HL-60 (cell line): ENCODE data around the gene ABCF3.

Experiments used
- DNase-seq, 2 experiments: peaks; one replicate each; pipeline ENCODE4 v3.0.0-alpha.2; 2010 to 2020; ENCODE audit warnings: low read depth in 1 of 2, low spot score in 1 of 2
- H3K27ac ChIP-seq: fragments of 250-450 bp; sonication (Bioruptor Pico); replicated peaks from 2 replicates; pipeline ENCODE4 v1.5.1; 2020; ENCODE audit warnings: mild to moderate bottlenecking, moderate library complexity
- H3K27me3 ChIP-seq: fragments of 250-450 bp; sonication (Bioruptor Pico); 2 replicates; pipeline ENCODE4 v1.5.1; 2021; ENCODE audit warnings: mild to moderate bottlenecking, moderate library complexity; ENCODE audit not compliant: insufficient read depth, poor library complexity, severe bottlenecking
- H3K4me3 ChIP-seq: replicated peaks from 2 replicates; pipeline ENCODE4 v1.5.1; 2011; ENCODE audit warnings: mild to moderate bottlenecking, control low read depth, low read length; ENCODE audit not compliant: insufficient read depth
- GABPA ChIP-seq: IDR thresholded peaks from 2 replicates; pipeline ENCODE4 v1.6.1; 2012; ENCODE audit warnings: low read depth
- POLR2AphosphoS5 ChIP-seq: IDR thresholded peaks from 2 replicates; pipeline ENCODE4 v1.6.1; 2012; ENCODE audit warnings: low read depth
- SPI1 ChIP-seq: IDR thresholded peaks from 2 replicates; pipeline ENCODE4 v1.6.1; 2012; ENCODE audit warnings: low read depth, mild to moderate bottlenecking, borderline replicate concordance
- TF ChIP-seq, protein P1 (sequence below): IDR thresholded peaks from 2 replicates; pipeline ENCODE4 v1.6.1; 2012; ENCODE audit warnings: low read depth; ENCODE audit not compliant: insufficient replicate concordance
- TF ChIP-seq, protein P2 (sequence below): IDR thresholded peaks from one replicate; pipeline ENCODE4 v1.5.1; 2011; ENCODE audit warnings: low read length, control low read depth, inconsistent platforms; ENCODE audit not compliant: insufficient read depth

Gene ABCF3

DNA sequence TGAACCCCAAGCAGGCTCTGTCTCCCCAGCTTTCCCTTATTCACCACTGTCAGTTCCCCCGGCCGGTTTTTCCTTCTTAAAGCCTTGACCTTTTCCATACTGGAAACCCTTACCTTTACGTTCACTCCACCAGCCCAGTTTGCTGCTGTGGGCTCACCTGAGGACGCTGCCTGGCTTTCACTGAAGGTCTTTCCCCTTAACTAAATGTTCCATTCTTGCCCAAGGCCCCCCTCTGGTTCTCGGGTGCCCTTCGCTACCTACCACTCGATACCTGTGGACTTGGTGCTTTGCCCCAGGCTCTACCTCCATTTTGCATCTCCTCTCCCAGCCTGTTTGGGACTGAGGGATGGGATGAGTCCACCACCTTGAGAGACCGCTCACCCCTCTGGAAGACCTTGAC is 10.5 kb upstream of the ABCF3 start:
- DNase-seq = no peak
- TF ChIP-seq SPI1 = no peak
- H3K4me3 ChIP-seq = peak overlapping the region; percentile 80
- peak overlapping the region; percentile 92 for H3K27ac ChIP-seq
- no peaks in the 10 kb centered on the region for H3K27me3 ChIP-seq

DNA sequence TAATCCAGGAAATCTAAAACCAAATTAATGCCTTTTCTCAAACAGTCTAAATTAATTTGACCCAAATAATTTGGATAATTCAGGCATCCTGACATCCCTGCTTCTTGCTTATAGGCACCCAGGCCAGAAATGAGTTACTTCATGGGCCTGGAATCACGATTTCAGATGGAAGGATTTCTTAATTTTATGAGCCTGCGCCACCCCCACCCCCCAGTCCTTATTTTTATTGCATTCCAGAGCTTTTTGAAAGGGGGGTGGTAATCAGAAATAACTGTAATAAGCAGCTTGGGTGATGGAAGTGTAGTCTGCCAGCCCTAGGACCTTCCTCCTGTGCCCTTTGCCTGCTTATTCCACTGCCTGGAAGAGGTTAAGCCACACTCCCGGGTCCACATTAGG is 10.0 kb upstream of the ABCF3 start:
- peak overlapping the region; percentile 92 for H3K27ac ChIP-seq
- no peak for DNase-seq

DNA sequence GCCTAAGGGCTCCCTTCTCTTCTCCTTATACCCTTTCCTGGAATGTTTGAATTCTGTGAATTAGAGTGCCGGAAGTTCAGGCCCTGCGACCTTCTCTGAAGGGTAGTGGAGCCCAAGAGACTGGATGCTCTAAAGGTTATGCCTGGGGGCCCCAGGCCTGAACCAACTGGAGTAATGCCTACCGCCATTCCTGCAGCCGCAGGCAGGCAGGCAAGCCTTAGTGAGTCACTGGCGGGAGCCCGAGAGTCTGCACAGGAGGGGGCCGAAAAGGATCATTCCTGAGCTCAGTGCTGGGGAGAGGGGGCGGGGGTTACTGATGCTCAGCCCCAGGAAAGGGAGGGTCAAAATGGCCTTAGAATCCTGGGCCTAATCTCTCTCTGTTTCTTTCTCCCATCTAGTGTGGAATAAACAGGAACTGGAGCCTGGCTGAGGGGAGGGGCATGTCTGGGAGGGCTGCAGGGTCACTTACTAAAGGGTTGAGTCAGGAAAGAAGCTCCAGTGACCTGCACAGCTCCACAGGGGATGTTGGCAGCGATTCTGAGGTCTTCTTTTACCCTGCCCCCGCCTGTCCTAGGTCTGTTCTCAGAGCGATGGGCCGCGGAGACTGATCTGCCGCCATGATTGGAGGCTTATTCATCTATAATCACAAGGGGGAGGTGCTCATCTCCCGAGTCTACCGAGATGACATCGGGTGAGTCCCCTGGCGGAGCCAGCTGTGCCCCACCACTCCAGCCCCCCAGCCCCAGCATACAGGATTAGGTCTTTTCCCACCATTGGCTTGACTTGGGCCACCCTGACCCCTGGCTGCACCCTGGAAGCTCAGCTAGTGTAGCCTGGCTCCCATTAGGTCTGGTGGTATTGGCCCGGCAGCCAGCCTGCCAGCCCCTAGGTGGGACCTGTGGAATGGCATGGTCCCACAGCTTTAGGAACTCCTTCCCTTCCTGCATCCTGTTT is 9.3 kb upstream of the ABCF3 start:
- Histone ChIP-seq H3K27ac (peak overlapping the region; percentile 92), H3K27me3 (no peaks in the 10 kb centered on the region), H3K4me3 (peak overlapping the region; percentile 80)
- TF ChIP-seq POLR2AphosphoS5 (no peak), GABPA (no peak), SPI1 (peak; percentile 81)
- TF ChIP-seq, protein P1, sequence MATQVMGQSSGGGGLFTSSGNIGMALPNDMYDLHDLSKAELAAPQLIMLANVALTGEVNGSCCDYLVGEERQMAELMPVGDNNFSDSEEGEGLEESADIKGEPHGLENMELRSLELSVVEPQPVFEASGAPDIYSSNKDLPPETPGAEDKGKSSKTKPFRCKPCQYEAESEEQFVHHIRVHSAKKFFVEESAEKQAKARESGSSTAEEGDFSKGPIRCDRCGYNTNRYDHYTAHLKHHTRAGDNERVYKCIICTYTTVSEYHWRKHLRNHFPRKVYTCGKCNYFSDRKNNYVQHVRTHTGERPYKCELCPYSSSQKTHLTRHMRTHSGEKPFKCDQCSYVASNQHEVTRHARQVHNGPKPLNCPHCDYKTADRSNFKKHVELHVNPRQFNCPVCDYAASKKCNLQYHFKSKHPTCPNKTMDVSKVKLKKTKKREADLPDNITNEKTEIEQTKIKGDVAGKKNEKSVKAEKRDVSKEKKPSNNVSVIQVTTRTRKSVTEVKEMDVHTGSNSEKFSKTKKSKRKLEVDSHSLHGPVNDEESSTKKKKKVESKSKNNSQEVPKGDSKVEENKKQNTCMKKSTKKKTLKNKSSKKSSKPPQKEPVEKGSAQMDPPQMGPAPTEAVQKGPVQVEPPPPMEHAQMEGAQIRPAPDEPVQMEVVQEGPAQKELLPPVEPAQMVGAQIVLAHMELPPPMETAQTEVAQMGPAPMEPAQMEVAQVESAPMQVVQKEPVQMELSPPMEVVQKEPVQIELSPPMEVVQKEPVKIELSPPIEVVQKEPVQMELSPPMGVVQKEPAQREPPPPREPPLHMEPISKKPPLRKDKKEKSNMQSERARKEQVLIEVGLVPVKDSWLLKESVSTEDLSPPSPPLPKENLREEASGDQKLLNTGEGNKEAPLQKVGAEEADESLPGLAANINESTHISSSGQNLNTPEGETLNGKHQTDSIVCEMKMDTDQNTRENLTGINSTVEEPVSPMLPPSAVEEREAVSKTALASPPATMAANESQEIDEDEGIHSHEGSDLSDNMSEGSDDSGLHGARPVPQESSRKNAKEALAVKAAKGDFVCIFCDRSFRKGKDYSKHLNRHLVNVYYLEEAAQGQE = no peak
- peak in 1 of 2 experiments; percentile 49 for DNase-seq

More for the DNA sequence above, 10.0 kb upstream of the ABCF3 start:
- peak overlapping the region; percentile 80 for H3K4me3 ChIP-seq
- TF ChIP-seq, protein P2, sequence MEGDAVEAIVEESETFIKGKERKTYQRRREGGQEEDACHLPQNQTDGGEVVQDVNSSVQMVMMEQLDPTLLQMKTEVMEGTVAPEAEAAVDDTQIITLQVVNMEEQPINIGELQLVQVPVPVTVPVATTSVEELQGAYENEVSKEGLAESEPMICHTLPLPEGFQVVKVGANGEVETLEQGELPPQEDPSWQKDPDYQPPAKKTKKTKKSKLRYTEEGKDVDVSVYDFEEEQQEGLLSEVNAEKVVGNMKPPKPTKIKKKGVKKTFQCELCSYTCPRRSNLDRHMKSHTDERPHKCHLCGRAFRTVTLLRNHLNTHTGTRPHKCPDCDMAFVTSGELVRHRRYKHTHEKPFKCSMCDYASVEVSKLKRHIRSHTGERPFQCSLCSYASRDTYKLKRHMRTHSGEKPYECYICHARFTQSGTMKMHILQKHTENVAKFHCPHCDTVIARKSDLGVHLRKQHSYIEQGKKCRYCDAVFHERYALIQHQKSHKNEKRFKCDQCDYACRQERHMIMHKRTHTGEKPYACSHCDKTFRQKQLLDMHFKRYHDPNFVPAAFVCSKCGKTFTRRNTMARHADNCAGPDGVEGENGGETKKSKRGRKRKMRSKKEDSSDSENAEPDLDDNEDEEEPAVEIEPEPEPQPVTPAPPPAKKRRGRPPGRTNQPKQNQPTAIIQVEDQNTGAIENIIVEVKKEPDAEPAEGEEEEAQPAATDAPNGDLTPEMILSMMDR = no peak
- TF ChIP-seq SPI1 = no peak
- TF ChIP-seq, protein P1 = no peak
- TF ChIP-seq GABPA = no peak
- no peak for TF ChIP-seq POLR2AphosphoS5
- H3K27me3 ChIP-seq = no peaks in the 10 kb centered on the region

DNA sequence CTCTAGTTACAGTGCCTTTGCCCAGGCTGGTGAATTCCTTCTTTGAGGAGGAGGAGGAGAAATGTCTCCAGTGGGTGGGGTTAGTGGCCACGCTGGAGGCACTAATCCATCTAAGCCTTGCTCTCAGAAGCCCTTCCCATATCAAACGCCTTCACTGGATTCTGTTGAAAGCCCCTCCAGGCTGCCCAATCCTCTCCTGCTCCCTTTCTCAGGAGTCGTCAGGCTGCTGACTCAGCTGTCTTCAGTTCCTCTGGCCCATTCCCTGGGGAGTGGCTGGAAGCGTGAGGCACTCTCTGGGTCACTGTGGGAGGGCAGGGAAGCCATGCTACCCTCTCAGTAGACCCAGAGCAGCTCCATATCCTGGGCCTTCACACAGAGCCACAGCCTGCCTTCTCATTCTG is 8.7 kb upstream of the ABCF3 start:
- no peak overlapping the region for H3K27ac ChIP-seq
- DNase-seq = no peak
- H3K4me3 ChIP-seq = no peak overlapping the region
- no peaks in the 10 kb centered on the region for H3K27me3 ChIP-seq
- TF ChIP-seq GABPA (no peak), POLR2AphosphoS5 (no peak), SPI1 (no peak)
- TF ChIP-seq, protein P1 = no peak
- TF ChIP-seq, protein P2 = no peak
